ENCODE measurements around the gene TSEN2.

- TF ChIP-seq, protein P1, sequence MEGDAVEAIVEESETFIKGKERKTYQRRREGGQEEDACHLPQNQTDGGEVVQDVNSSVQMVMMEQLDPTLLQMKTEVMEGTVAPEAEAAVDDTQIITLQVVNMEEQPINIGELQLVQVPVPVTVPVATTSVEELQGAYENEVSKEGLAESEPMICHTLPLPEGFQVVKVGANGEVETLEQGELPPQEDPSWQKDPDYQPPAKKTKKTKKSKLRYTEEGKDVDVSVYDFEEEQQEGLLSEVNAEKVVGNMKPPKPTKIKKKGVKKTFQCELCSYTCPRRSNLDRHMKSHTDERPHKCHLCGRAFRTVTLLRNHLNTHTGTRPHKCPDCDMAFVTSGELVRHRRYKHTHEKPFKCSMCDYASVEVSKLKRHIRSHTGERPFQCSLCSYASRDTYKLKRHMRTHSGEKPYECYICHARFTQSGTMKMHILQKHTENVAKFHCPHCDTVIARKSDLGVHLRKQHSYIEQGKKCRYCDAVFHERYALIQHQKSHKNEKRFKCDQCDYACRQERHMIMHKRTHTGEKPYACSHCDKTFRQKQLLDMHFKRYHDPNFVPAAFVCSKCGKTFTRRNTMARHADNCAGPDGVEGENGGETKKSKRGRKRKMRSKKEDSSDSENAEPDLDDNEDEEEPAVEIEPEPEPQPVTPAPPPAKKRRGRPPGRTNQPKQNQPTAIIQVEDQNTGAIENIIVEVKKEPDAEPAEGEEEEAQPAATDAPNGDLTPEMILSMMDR (IDR thresholded peaks at IDR 0.05): no peak
- no peak for TF ChIP-seq EZH2phosphoT487 (IDR thresholded peaks at IDR 0.05)
- TF ChIP-seq EZH2 (IDR thresholded peaks at IDR 0.05): no peak
Measured at GRCh38 chr3:12512534-12513118, 28.3 kb downstream of the TSEN2 start.
